HFF-Myc (cell line): ENCODE measurements around the gene CACNA1A.

ENCODE experiments used
- DNase-seq: peaks from one replicate; pipeline ENCODE4 v3.0.0-alpha.2; 2011; ENCODE audit warnings: low read depth; ENCODE audit errors: extremely low read depth
- H3K4me3 ChIP-seq: replicated peaks from 2 replicates; pipeline ENCODE4 v1.5.1; 2011; ENCODE audit warnings: low read depth, mild to moderate bottlenecking, control low read depth, low read length
- TF ChIP-seq, protein P1 (sequence below): IDR thresholded peaks from 2 replicates; pipeline ENCODE4 v1.5.1; 2012; ENCODE audit warnings: mild to moderate bottlenecking, low read depth, low read length, control low read depth; ENCODE audit errors: missing control alignments

CACNA1A gene

DNA sequence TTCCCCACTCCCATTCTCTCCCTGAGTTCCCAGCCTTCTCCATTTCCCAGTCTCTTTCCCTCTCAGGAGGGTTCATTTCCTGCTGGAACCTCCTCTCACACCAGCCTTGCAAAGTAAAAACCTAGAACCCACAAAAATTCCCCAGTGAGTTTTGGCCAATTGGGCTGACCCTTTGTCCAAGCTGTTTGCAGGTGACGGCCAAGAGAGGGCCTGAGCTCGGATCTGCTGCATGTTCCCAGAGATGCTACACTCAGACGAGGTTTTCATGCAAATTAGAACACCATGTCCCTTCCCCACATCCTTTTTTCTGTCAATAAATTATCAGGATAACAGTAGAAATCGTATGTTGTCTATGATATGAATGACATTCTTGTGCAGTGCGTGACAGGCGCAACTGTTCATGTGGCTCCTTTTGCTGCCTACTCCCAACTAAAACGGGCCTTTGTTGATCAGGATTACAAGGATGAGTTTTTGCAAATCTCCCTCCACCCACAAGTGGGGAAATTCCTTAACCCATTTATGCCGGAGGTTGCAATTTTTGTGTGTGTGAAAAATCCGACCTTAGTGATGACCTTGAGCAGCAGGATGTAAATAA is 149.5 kb downstream of the CACNA1A start:
- TF ChIP-seq, protein P1, sequence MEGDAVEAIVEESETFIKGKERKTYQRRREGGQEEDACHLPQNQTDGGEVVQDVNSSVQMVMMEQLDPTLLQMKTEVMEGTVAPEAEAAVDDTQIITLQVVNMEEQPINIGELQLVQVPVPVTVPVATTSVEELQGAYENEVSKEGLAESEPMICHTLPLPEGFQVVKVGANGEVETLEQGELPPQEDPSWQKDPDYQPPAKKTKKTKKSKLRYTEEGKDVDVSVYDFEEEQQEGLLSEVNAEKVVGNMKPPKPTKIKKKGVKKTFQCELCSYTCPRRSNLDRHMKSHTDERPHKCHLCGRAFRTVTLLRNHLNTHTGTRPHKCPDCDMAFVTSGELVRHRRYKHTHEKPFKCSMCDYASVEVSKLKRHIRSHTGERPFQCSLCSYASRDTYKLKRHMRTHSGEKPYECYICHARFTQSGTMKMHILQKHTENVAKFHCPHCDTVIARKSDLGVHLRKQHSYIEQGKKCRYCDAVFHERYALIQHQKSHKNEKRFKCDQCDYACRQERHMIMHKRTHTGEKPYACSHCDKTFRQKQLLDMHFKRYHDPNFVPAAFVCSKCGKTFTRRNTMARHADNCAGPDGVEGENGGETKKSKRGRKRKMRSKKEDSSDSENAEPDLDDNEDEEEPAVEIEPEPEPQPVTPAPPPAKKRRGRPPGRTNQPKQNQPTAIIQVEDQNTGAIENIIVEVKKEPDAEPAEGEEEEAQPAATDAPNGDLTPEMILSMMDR = no peak
- no peak overlapping the region for H3K4me3 ChIP-seq
- no peak for DNase-seq

DNA sequence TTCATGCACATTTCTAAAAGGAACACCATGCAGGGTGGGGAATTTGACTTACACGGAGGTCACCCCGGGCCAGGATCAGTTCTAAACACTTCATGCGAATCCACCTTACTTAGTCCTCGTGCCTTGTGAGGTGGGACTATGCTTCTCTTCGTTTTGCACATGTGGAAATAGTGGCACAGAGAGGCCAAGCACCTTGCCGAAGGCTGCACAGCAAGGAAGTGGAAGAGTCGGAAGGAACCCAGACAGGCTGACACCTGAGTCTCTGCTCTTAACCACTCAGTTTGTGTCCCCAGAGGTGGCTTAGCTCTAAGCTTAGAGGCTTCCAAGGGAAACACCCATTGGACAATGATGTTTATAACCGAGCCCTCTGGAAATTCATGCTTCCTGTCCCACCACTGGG is 150.1 kb downstream of the CACNA1A start:
- TF ChIP-seq, protein P1 = no peak
- no peak for DNase-seq
- H3K4me3 ChIP-seq = no peak overlapping the region

DNA sequence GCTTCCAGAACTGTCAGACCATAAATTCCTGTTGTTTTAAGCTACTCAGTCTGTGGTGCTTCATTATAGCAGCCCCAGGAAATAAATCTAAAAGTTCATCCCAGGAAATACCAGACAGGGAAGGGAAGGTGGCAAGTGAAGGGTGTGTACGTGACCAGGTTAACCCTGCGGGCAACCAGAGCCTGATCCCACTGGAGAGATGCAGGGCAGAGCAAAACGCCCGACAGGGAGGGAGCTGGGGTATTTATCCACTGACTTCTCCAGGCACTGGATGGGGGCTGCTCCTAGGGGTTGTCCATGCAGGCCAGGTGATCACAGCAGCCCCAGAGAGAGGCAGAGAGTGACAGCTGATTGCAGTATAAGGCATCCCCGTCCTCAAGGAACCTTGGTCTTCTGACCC is 150.9 kb downstream of the CACNA1A start:
- no peak overlapping the region for H3K4me3 ChIP-seq
- no peak for DNase-seq
- TF ChIP-seq, protein P1 = no peak

DNA sequence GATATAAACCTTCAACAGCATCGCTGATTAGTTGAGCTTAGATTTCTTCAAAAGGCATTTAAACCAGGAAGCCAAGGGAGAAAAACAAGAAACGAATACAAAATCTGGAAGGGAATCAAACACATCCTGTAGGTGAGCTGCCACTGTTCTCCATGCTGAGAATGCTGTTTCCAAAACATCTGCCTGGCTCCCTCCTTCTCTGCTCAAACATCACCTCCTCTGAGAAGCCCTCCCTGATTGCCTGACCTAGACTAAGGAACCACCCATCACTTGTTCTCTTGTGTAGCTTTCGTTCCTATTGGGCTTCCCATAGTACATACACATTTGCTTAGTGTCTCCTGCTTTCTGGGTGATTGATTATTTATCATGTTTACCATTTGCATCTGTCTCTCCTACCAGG is 152.7 kb downstream of the CACNA1A start:
- no peak for DNase-seq
- H3K4me3 ChIP-seq = no peak overlapping the region
- TF ChIP-seq, protein P1 = no peak

DNA sequence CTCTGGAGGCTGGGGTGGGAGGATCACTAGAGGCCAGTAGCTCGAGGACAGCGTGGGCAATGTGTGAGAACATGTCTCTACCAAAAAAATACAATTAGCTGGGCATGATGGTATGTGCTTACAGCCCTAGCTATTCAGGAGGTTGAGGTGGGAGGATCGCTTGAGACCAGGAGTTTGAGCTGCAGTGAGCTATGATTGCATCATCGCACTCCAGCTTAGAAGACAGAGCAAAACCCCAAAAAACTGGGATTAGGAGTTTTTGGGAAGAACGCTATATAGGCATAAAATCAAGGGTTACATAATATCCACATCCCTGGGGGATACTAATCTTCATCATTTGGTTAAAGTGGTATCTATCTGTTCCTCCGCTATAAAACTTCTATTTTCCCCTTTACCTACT is 155.5 kb downstream of the CACNA1A start:
- no peak for DNase-seq
- no peak overlapping the region for H3K4me3 ChIP-seq
- TF ChIP-seq, protein P1 = no peak

DNA sequence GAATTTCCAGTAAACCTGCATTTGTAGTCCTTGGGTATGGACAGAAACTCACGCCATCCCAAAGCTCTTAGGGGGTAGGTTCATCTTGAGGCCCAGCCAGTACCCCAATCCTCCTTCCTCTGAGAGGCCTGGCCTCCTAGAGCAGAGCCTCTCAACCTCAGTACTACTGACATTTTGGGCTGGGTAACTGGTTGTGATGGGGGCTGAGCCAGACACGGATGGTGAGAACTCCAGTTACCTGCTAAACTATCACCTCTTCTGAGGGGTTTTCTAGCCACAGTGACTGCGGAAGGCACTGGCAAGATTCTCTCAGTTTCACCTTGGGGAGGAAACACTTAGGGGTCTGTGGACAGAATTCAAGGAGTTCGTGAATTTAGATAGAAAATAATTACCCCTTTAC is 156.2 kb downstream of the CACNA1A start:
- no peak for DNase-seq
- H3K4me3 ChIP-seq = no peak overlapping the region
- TF ChIP-seq, protein P1 = no peak

DNA sequence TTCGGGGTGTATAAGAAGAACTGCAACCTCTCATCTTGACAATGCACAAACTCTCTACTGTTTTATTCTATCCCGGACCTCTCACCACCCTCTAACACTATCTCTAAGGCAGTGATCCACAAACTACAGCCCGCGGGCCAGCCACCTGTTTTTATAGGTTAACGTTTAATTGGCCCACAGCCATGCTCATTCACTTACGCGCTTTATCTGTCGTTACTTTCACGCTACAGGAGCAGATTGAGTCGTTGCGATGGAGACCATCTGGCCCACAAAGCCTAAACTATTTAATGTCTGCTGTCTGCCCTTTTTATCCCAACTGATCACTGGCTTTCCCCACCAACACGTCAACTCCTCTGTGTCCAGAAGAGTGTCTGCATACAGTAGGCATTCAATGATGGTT is 158.9 kb downstream of the CACNA1A start:
- no peak for DNase-seq
- TF ChIP-seq, protein P1 = no peak
- no peak overlapping the region for H3K4me3 ChIP-seq
